HepG2 (cell line): Measurements from ENCODE around the gene CDC42BPG. TPM values are rescaled to one million over a fixed set of nuclear protein-coding genes. Genes with fewer than 3 reads are reported as not detected.

Experiments used
- ATAC-seq: fragments of 200-7000 bp; cut with Tn5 transposase; 3 replicates; pipeline ENCODE4 v1.9.1; 2020; ENCODE audit warnings: mild to moderate bottlenecking, moderate library complexity
- BruUV-seq: library from RNA; stranded (reverse); fragments of 400-500 nt; replicated peaks from 2 replicates; lab custom pipeline; 2021; lab: Mats Ljungman, UMichigan
- CTCF ChIA-PET: fragments of 300-600 bp; formaldehyde crosslinking; extraction: SDS; loops from one replicate; lab custom pipeline; 2021; ENCODE audit warnings: low total read pairs, inconsistent platforms, low intra/inter-chr PET ratio; lab: Yijun Ruan, JAX
- POLR2A ChIA-PET: fragments of 350-600 bp; sonication (Branson Sonifier 250); formaldehyde crosslinking; loops from one replicate; lab custom pipeline; 2020; ENCODE audit warnings: antibody characterized with exemption, inconsistent platforms; lab: Yijun Ruan, JAX
- DNase-seq: peaks from one replicate; pipeline ENCODE4 v3.0.0-alpha.2; 2015; ENCODE audit warnings: low spot score
- FAIRE-seq: peaks from 3 replicates; lab custom pipeline; 2011; peaks lifted over from hg19 to GRCh38; lab: Jason Lieb, UNC
- H2AFZ ChIP-seq: one replicate; pipeline ENCODE4 v1.6.1; 2011; ENCODE audit warnings: low read length, inconsistent platforms
- H3K27ac ChIP-seq: fragments of 300-600 bp; 3 replicates; pipeline ENCODE4 v1.8.0; 2011; ENCODE audit warnings: mixed run types, mild to moderate bottlenecking, mixed read lengths, low read length, inconsistent platforms; ENCODE audit not compliant: insufficient read depth; ENCODE audit errors: extremely low read length
- H3K27me3 ChIP-seq, 2 experiments: fragments of 200-600 bp in 1 of 2; 2 replicates in 1 of 2; 3 replicates in 1 of 2; pipeline versions ENCODE4 v1.6.0 to v1.8.0; 2011; ENCODE audit warnings: low read length in 2 of 2, mild to moderate bottlenecking in 2 of 2, moderate library complexity in 2 of 2, inconsistent platforms in 1 of 2; ENCODE audit not compliant: insufficient read depth in 2 of 2, control insufficient read depth in 1 of 2
- H3K36me3 ChIP-seq, 2 experiments: fragments of 200-600 bp in 1 of 2; replicated peaks in 1 of 2; 2 replicates in 1 of 2; 3 replicates in 1 of 2; pipeline versions ENCODE4 v1.5.1 to v1.8.0; 2011; ENCODE audit warnings: low read length in 2 of 2, inconsistent platforms in 1 of 2; ENCODE audit not compliant: insufficient read depth in 2 of 2, control insufficient read depth in 1 of 2
- H3K4me1 ChIP-seq: 2 replicates; pipeline ENCODE4 v1.5.1; 2012; ENCODE audit warnings: low read length, inconsistent platforms; ENCODE audit not compliant: insufficient read depth
- H3K4me2 ChIP-seq: 2 replicates; pipeline ENCODE4 v1.6.0; 2011; ENCODE audit warnings: low read depth, low read length, inconsistent platforms
- H3K4me3 ChIP-seq, 3 experiments: fragments of 200-600 bp in 1 of 3; sonication (generic), shearing (Covaris generic) in 1 of 3; replicated peaks in 1 of 3; 2 replicates each; pipeline ENCODE4 v1.5.1; 2011 to 2016; ENCODE audit warnings: low read length in 3 of 3, inconsistent platforms in 2 of 3, low read depth in 2 of 3, mild to moderate bottlenecking in 2 of 3, control low read depth in 1 of 3, mixed read lengths in 1 of 3; ENCODE audit not compliant: insufficient read depth in 1 of 3
- H3K79me2 ChIP-seq: one replicate; pipeline ENCODE4 v1.6.1; 2011; ENCODE audit warnings: low read length, inconsistent platforms; ENCODE audit not compliant: insufficient read depth
- H3K9ac ChIP-seq: 2 replicates; pipeline ENCODE4 v1.6.0; 2011; ENCODE audit warnings: mild to moderate bottlenecking, low read depth, low read length, inconsistent platforms; ENCODE audit not compliant: insufficient read depth
- H3K9me3 ChIP-seq: 2 replicates; pipeline ENCODE4 v1.5.1; 2012; ENCODE audit warnings: mild to moderate bottlenecking, low read length
- H4K20me1 ChIP-seq: 2 replicates; pipeline ENCODE4 v1.6.0; 2011; ENCODE audit warnings: inconsistent platforms, mild to moderate bottlenecking, low read length, moderate library complexity; ENCODE audit not compliant: insufficient read depth
- ARNTL ChIP-seq: sonication (generic); formaldehyde crosslinking; IDR thresholded peaks from 2 replicates; pipeline ENCODE4 v1.4.0; 2020; ENCODE audit warnings: mild to moderate bottlenecking, missing genetic modification reagents
- ATF7 ChIP-seq, 2 experiments: fragments of 450-650 bp in 1 of 2; sonication (generic) in 1 of 2; formaldehyde crosslinking in 1 of 2; IDR thresholded peaks; 2 replicates each; pipeline versions ENCODE4 v1.4.0 to v1.6.1; 2016 to 2020; ENCODE audit warnings: antibody characterized with exemption in 1 of 2, mild to moderate bottlenecking in 1 of 2, missing genetic modification reagents in 1 of 2
- CCAR2 ChIP-seq: fragments of 200-400 bp; formaldehyde crosslinking; optimal IDR thresholded peaks from 2 replicates; pipeline ENCODE3; 2018; ENCODE audit warnings: low read depth, mild to moderate bottlenecking, low read length, moderate library complexity
- FOXP1 ChIP-seq, 2 experiments: fragments of 450-650 bp in 1 of 2; IDR thresholded peaks; 2 replicates each; pipeline ENCODE4 v1.6.1; 2017 to 2018; ENCODE audit warnings: antibody characterized with exemption in 1 of 2
- HES4 ChIP-seq: sonication (generic); formaldehyde crosslinking; IDR thresholded peaks from 2 replicates; pipeline ENCODE4 v1.9.0; 2021; ENCODE audit warnings: mild to moderate bottlenecking, missing genetic modification reagents, borderline replicate concordance
- MED1 ChIP-seq: sonication (generic); formaldehyde crosslinking; IDR thresholded peaks from 2 replicates; pipeline ENCODE4 v1.4.0; 2020; ENCODE audit warnings: missing genetic modification reagents
- XRCC5 ChIP-seq: fragments of 200-400 bp; formaldehyde crosslinking; optimal IDR thresholded peaks from 2 replicates; pipeline ENCODE3; 2017; ENCODE audit warnings: mild to moderate bottlenecking, low read length
- ZNF430 ChIP-seq: sonication (generic); formaldehyde crosslinking; IDR thresholded peaks from 2 replicates; pipeline ENCODE4 v1.9.0; 2021; ENCODE audit warnings: mild to moderate bottlenecking, missing genetic modification reagents
- ZNF792 ChIP-seq: IDR thresholded peaks from 2 replicates; pipeline ENCODE4 v1.6.1; 2016
- WGBS: methylation state at CpG from one replicate; pipeline ENCODE4 v1.1.6; 2017; ENCODE audit warnings: low lambda C conversion rate; 5-methylcytosine and 5-hydroxymethylcytosine counted together
- in situ Hi-C: cut with HindIII; loops from 2 replicates; pipeline ENCODE4 v1.10.0; 2017; ENCODE audit warnings: low pct_unique_long_range_greater_than_20kb; ENCODE audit not compliant: extremely low pct_ligation_motif_present
- intact Hi-C: fragments of 100-400 bp; cut with micrococcal nuclease; formaldehyde crosslinking; loops from one replicate; pipeline ENCODE4 v1.10.0; 2022; ENCODE audit not compliant: unreplicated experiment
- polyA plus RNA-seq, 8 experiments: library from polyadenylated mRNA; depleted of rRNA in 3 of 8; stranded (reverse) in 7 of 8; unstranded in 1 of 8; fragments of >200 nt; fragmentation: Illumina TruSeq in 4 of 8; extraction: Trizol in 4 of 8; gene quantifications; 2 replicates each; pipeline versions ENCODE4 v1.2.1 to v1.2.3, GENCODE V29; 2011 to 2016; ENCODE audit warnings: low read depth in 4 of 8, missing spikeins in 1 of 8, mixed read lengths in 1 of 8; ENCODE audit not compliant: insufficient read depth in 1 of 8
- total RNA-seq, 5 experiments: library from RNA; depleted of rRNA; stranded (reverse); fragments of >200 nt; fragmentation: Illumina TruSeq; extraction: Trizol; gene quantifications; 2 replicates each; pipeline ENCODE4 v1.2.3, GENCODE V29; 2016; ENCODE audit warnings: low read depth in 1 of 5
- TF ChIP-seq, protein P1 (sequence below): IDR thresholded peaks from 2 replicates; pipeline ENCODE4 v1.6.1; 2016; ENCODE audit warnings: mild to moderate bottlenecking
- TF ChIP-seq, protein P2 (sequence below), 2 experiments: fragments of 450-650 bp in 1 of 2; sonication (generic) in 1 of 2; formaldehyde crosslinking; IDR thresholded peaks; 2 replicates each; pipeline versions ENCODE4 v1.5.0 to v1.8.0; 2020 to 2022; ENCODE audit warnings: mild to moderate bottlenecking in 1 of 2, missing genetic modification reagents in 1 of 2

CDC42BPG gene
- total and polyA plus RNA-seq, 2 of the 13 experiments (the other 11 are each of a cell fraction or from before 2014, with no cell fraction given) = 0.55 to 1.4 TPM

DNA sequence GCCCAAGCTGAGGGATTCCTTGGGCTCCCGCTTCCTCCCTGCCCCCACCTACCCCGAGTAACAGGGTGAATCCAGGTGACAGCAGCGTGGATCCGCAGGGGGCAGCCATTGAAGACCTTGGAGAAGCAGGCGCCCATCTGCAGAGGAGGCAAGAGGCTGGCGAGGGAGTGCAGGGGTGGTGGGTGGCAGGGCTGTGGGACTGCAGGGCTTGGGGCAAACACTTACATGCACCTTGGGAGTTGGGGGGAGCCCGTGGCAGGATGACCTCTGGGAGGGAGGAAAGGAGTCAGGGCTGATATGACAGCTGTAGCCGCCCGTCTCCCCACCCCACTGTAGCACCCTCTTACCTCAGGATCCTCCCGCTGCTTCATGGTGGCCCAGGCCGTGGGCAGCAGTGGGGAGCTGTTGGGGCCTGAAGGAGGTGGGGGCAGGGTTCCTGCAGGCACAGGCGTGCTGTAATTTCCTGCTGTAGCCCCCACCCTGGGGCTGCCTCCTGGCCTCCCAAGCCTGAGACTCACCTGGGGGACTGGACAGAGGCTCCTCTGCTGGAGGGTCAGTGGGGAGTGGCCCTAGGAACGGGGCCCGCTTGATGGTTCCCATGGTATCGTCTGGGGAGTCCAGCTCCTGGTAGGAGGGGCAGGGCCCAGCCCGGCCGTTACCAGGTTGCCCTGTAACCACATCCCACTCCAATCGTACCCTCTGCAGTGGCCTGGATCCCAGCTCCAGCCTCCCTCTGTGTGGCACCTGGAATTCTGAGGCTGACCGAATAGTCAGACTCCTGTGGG is 47.5 kb downstream of the CDC42BPG start:
- Histone ChIP-seq H3K4me2 (no peak overlapping the region), H3K27me3 (no peaks in the 10 kb centered on the region), H2AFZ (no peak overlapping the region), H3K9me3 (no peaks in the 10 kb centered on the region), H4K20me1 (no peaks in the 10 kb centered on the region), H3K36me3 (no peaks in the 10 kb centered on the region; a peak in 1 of 5 replicates), H3K27ac (no peak overlapping the region), H3K79me2 (no peaks in the 10 kb centered on the region), H3K4me1 (peaks cover 51% of the 10 kb centered on the region), H3K9ac (no peak overlapping the region), H3K4me3 (no peak overlapping the region)
- 93% methylated on average over 13 of the region's 19 CpGs for WGBS
- intact Hi-C loops = no loop called here
- TF ChIP-seq, protein P1, sequence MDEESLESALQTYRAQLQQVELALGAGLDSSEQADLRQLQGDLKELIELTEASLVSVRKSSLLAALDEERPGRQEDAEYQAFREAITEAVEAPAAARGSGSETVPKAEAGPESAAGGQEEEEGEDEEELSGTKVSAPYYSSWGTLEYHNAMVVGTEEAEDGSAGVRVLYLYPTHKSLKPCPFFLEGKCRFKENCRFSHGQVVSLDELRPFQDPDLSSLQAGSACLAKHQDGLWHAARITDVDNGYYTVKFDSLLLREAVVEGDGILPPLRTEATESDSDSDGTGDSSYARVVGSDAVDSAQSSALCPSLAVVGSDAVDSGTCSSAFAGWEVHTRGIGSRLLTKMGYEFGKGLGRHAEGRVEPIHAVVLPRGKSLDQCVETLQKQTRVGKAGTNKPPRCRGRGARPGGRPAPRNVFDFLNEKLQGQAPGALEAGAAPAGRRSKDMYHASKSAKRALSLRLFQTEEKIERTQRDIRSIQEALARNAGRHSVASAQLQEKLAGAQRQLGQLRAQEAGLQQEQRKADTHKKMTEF (CRISPR knock-in tag) = no peak
- TF ChIP-seq MED1 (CRISPR knock-in tag) (no peak), FOXP1 (IDR thresholded peaks at IDR 0.05) (no peak), FOXP1 (CRISPR knock-in tag; IDR thresholded peaks at IDR 0.05) (no peak), XRCC5 (no peak), HES4 (no peak), ZNF792 (CRISPR knock-in tag) (no peak), ARNTL (CRISPR knock-in tag) (no peak), ATF7 (IDR thresholded peaks at IDR 0.05) (no peak), ATF7 (CRISPR knock-in tag; IDR thresholded peaks at IDR 0.05) (no peak), CCAR2 (no peak), ZNF430 (CRISPR knock-in tag) (no peak)
- TF ChIP-seq, protein P2, sequence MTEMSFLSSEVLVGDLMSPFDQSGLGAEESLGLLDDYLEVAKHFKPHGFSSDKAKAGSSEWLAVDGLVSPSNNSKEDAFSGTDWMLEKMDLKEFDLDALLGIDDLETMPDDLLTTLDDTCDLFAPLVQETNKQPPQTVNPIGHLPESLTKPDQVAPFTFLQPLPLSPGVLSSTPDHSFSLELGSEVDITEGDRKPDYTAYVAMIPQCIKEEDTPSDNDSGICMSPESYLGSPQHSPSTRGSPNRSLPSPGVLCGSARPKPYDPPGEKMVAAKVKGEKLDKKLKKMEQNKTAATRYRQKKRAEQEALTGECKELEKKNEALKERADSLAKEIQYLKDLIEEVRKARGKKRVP (CRISPR knock-in tag; IDR thresholded peaks at IDR 0.05) = no peak
- FAIRE-seq = no peak
- BruUV-seq = no TSS peak
- ATAC-seq = no peak
- DNase-seq = no peak
- ChIA-PET POLR2A (no interaction called here), CTCF (no interaction called here)
- in situ Hi-C loops = no loop called here
